GM19099 (cell line): ENCODE results near the gene SEMA7A.

ENCODE experiments used
- POLR2A ChIP-seq: IDR thresholded peaks from 3 replicates; pipeline ENCODE4 v1.6.1; 2011; ENCODE audit warnings: low read depth; ENCODE audit not compliant: insufficient read length; ENCODE audit errors: extremely low read depth

SEMA7A gene

GRCh38 chr15:74454764-74455500 is 21.2 kb upstream of the SEMA7A start:
- TF ChIP-seq POLR2A = no peak

- TF ChIP-seq POLR2A = no peak
Observed at GRCh38 chr15:74453925-74454763, 20.4 kb upstream of the SEMA7A start.

GRCh38 chr15:74451861-74452835 is 18.4 kb upstream of the SEMA7A start:
- TF ChIP-seq POLR2A = no peak

- no peak for TF ChIP-seq POLR2A
Observed at GRCh38 chr15:74451322-74451721, 17.6 kb upstream of the SEMA7A start.

GRCh38 chr15:74449643-74450205 is 16.0 kb upstream of the SEMA7A start:
- TF ChIP-seq POLR2A = no peak

GRCh38 chr15:74449095-74449494 is 15.3 kb upstream of the SEMA7A start:
- no peak for TF ChIP-seq POLR2A

- no peak for TF ChIP-seq POLR2A
Observed at GRCh38 chr15:74445816-74446763, 12.3 kb upstream of the SEMA7A start.

- no peak for TF ChIP-seq POLR2A
Observed at GRCh38 chr15:74444106-74445062, 10.6 kb upstream of the SEMA7A start.

- no peak for TF ChIP-seq POLR2A
Observed at GRCh38 chr15:74443100-74443909, 9.5 kb upstream of the SEMA7A start.

GRCh38 chr15:74442604-74443003 is 8.8 kb upstream of the SEMA7A start:
- no peak for TF ChIP-seq POLR2A

- TF ChIP-seq POLR2A = no peak
Observed at GRCh38 chr15:74442063-74442462, 8.3 kb upstream of the SEMA7A start.
